Skin epidermis (tissue), 12 donors: ENCODE measurements around the gene PFKFB3.
"Not testable (repeated sequence)": the region's sequence is repeated elsewhere in the genome, so short reads cannot be mapped to it uniquely, and the experiment has no call there.

Experiments
- H3K27ac ChIP-seq, 21 experiments: fragments of 200-600 bp; sonication (generic) in 11 of 21; one replicate each; pipeline ENCODE4 v1.5.0; 2020; ENCODE audit warnings: mild to moderate bottlenecking in 3 of 21, inconsistent platforms in 2 of 21, moderate library complexity in 2 of 21
- H3K4me3 ChIP-seq, 7 experiments: fragments of 200-600 bp; sonication (generic) in 2 of 7; one replicate each; pipeline ENCODE4 v1.5.0; 2020; ENCODE audit warnings: inconsistent platforms in 2 of 7, mild to moderate bottlenecking in 2 of 7, moderate library complexity in 1 of 7

Gene PFKFB3

DNA sequence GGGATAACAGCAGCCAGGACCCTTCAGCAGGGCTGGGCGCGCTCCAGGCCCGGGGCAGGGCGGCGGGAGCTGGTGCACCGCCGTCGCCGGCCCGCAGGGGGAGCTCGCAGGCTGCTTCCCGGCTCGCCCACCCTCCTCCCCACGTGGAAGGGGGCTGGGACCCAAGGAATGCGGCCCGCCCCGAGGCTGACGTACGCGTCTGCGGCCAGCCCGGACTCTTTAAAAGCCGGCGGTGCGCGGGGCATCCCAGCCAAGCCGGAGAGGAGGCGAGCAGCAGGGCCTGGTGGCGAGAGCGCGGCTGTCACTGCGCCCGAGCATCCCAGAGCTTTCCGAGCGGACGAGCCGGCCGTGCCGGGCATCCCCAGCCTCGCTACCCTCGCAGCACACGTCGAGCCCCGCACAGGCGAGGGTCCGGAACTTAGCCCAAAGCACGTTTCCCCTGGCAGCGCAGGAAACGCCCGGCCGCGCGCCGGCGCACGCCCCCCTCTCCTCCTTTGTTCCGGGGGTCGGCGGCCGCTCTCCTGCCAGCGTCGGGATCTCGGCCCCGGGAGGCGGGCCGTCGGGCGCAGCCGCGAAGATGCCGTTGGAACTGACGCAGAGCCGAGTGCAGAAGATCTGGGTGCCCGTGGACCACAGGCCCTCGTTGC lies at the start of gene PFKFB3:
PFKFB3 (plus strand) TSS at position 249 of the 647 bp plus-strand sequence; CDS start at position 578, 329 bp downstream.
- H3K4me3 ChIP-seq, result peak within 1 kb of the TSS; percentile 65 to 92 (median 80)
- H3K27ac ChIP-seq, result peak within 1 kb of the TSS; percentile 52 to 94 (median 84)

DNA sequence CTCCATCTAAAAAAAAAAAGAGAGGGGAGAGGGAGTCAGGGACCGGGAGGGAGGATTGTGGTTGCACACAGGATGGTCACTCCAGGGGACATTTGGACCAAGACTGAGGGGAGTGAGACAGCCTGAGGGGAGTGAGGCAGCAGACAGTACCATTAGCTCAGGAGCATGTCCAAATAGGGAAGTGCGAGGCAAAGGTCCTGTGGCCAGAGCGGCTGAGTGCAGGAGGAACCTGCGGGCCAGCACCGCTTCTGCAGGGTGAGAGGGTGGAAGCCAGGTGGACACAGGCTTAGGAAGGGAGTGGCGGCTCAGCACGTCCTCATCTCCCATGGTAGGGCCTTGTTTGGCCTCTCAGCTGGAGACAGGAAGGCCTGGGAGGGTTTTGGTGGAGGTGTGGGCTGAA lies 48.9 kb upstream of the PFKFB3 start:
- H3K27ac ChIP-seq, result no peak overlapping the region
- H3K4me3 ChIP-seq, result no peak overlapping the region

DNA sequence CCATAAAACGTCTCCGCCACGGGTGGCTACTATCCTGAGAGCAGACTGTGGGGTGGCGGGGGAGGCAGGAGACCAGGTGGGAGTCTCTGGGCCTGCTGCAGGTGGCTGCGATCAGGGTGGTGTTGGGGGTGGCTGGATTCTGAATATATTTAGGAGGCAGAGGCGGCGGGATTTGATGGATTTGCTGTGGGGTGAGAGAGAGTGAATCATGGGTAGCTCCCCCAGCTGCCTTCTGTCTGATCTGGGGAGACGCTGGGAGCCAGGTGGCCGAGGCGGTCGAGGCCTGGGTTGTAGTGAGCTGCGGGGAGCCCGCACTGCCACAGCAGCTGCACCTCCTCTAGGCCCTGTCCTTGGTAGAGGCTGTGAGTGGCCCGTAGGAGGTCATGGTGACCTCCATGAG lies 48.2 kb upstream of the PFKFB3 start:
- no peak overlapping the region for H3K27ac ChIP-seq
- H3K4me3 ChIP-seq, result no peak overlapping the region

DNA sequence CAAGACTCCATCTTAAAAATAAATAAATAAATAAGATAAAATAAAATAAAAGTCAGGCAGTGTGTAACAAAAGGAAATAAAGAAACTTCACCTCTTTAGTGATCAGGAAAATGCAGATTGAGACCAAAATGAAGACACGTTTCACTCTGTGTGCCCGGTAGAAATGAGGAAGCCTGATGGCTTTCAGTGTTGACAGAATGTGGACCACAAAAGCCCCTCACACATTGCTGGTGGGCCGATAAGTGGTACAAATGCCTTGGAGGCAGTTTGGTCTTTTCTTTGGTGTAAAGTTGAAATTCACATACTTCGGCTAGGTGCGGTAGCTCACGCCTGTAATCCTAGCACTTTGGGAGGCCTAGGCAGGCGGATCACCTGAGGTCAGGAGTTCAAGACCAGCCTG lies 44.5 kb upstream of the PFKFB3 start:
- H3K4me3 ChIP-seq, result no peak overlapping the region
- H3K27ac ChIP-seq, result peak overlapping the region in 15 of 21 experiments; percentile 3 to 82 (median 65)

DNA sequence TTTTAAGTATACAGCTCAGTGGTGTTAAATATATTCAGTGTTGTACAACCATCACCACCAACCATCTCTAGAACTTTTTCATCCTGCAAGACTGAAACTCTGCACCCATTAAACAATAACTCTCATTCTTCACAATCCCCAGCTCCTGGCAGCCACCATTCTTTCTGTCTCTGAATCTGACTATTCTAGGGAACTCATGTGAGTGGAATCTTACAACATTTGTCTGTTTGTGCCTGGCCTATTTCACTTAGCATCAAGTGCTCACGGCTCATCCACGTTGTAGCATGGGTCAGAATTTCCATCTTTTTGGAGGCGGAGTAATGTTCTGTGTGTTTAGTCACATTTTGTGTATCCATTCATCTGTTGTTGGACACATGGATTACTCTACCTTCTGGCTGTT lies 40.8 kb upstream of the PFKFB3 start:
- Histone ChIP-seq H3K4me3 (no peak overlapping the region), H3K27ac (peak overlapping the region in 1 of 21 experiments; percentile 93)

GRCh38 chr10:6162589-6163356 lies 40.0 kb upstream of the PFKFB3 start:
- H3K4me3 ChIP-seq, result peak overlapping the region; percentile 27 to 76 (median 65)
- peak overlapping the region in 18 of 21 experiments; percentile 60 to 96 (median 93) for H3K27ac ChIP-seq

DNA sequence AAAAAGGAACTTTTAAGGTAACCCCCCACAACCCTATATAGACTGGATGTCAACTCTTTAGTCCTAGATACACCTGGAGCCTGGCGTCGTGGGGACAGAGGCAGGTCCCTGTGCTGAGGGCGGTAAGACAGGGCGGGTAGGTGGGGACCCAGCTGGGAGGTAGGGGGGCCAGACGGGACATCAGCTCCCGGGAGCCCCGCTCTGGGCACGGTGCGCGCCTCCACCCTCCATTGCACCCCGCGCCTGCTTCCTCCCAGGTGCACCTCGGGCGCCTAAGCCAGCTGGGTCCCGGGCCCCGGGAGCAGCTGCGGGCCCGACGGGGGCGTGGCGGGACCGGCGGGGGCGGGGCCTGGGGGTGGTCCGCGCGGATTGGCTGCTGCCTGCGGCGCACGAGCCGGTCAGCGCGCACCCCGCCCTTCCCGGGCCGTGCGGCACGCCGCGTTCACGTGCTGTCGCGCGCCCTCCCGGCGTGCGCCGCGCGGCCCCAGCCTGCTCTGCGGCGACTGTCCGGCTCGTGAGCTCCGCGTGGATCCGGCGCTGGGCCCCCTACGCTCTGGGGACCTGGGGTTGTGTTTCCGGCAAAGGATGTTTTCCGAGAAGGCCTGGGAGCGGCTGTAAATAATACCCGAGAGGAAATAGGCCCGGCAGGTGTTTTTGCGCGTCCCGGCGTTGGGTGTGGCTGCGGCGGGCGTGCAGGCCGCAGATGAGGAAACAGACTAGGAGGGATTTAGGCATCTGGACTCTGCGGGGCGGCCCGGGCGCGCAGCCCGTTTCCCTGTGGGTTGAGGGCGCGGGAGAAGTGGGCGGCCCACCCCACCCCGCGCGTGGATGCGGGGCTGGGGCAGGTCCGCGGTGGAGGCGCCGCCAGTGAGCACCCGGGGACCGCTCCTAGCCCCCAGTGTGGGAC lies 39.1 kb upstream of the PFKFB3 start:
- H3K27ac ChIP-seq, result peak overlapping the region; percentile 51 to 97 (median 93)

DNA sequence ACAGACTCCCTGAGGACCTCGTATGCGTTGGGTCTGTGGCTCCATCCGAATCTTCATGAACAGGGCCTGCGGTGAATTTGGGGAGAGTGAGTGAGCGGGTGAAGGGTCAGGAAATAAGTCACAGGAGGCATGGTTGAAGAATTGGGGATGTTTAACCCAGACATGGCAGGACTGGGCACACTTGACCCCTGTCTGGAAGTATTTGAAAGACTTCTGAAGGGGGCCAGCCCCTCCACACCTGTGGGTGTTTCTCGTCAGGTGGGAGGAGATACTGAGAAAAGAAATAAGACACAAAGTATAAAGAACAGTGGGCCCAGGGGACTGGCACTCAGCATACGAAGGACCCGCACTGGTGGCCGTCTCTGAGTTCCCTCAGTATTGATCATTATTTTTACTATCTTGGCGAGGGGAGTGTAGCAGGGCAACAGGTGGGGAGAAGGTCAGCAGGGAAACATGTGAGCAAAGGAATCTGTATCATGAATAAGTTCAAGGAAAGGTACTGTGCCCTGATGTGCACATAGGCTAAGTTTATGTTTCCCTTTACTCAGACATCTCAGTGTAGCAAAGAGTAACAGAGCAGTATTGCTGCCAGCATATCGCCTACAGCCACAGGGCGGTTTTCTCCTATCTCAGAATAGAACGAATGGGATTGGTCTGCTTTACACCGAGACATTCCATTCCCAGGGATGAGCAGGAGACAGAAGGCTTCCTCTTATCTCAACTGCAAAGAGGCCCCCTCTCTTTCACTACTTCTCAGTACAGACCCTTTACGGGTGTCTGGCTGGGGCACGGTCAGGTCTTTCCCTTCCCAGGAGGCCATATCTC lies 38.2 kb upstream of the PFKFB3 start:
- peak overlapping the region; percentile 51 to 97 (median 93) for H3K27ac ChIP-seq
- H3K4me3 ChIP-seq, result peak overlapping the region; percentile 56 to 76 (median 65)

More for the DNA sequence above, 39.1 kb upstream of the PFKFB3 start:
- peak overlapping the region; percentile 56 to 76 (median 65) for H3K4me3 ChIP-seq

DNA sequence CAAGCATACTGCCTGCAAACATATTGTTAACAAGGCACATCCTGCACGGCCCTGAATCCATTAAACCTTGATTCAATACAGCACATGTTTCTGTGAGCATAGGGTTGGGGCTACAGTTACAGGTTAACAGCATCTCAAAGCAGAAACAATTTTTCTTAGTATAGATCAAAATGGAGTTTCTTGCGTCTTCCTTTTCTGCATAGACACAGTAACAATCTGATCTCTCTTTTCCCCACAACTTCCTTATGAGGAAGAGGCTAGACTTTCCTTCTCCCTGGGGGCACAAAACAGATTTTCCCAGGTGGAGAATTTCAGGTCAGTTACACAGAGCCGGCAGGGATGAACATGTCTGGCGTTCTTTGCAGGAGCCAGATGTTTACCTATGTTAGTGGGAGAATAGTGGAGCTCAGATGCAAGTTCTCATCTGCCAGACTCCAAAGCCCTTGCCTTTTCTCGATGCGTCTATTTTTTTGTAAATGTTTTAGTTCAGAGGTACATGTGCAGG lies 37.5 kb upstream of the PFKFB3 start:
- peak overlapping the region in 3 of 21 experiments; percentile 93 to 97 (median 94) for H3K27ac ChIP-seq
- H3K4me3 ChIP-seq, result peak overlapping the region in 1 of 7 experiments; percentile 76

DNA sequence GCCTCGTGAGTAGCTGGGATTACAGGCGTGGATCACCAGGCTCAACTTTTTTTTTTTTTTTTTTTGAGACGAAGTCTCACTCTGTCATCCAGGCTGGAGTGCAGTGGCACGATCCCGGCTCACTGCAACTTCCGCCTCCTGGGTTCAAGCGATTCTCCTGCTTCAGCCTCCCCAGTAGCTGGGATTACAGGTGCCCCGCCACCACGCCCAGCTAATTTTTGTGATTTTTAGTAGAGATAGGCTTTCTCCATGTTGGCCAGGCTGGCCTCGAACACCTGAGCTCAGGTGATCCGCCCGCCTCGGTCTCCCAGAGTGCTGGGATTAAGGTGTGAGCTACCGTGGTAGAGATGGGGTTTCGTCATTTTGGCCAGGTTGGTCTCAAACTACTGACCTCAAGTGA lies 36.8 kb upstream of the PFKFB3 start:
- H3K27ac ChIP-seq, H3K4me3 ChIP-seq: not testable (repeated sequence)

DNA sequence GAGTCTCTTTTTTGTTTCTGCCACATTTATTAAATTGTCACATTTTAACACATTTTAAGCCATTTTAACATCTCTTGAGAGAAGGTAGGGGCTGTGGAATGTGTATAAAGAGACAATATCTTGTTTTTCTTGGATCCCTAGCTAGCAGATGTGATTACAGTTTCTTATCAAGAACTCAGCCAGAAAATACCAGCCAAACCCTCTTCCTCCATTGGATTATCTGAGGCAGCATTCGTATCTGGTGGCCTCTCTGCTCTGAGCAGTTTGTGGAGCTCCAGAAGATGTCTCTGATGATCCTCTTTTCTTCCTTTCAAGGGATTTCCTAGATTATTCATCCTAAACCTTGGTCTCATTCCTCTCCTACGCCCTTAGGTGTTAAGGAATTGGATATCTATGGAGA lies 35.3 kb upstream of the PFKFB3 start:
- Histone ChIP-seq H3K27ac (peak overlapping the region in 4 of 21 experiments; percentile 1 to 33 (median 24)), H3K4me3 (no peak overlapping the region)

GRCh38 chr10:6168084-6168483 lies 34.6 kb upstream of the PFKFB3 start:
- no peak overlapping the region for H3K4me3 ChIP-seq
- H3K27ac ChIP-seq, result peak overlapping the region in 4 of 21 experiments; percentile 18 to 33 (median 31)

DNA sequence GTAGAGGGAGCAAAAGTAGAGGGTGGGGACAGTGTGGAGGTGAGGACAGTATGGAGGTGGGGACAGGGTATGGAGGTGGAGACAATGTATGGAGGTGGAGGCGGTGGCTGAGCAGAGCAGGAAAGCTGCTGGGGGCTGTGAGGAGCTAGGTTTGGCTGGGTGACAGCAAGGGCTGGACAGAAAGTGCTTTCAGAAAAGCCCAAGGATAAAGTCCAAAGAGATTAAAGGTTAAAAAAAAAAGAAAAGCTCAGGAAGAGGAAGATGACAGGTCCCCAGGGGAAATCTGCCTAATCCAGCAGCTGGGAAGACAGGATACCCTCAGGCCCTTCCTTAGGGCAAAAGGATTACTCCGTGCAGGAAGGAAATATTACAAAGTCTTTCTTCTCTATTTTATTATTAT lies 32.1 kb upstream of the PFKFB3 start:
- Histone ChIP-seq H3K4me3 (no peak overlapping the region), H3K27ac (peak overlapping the region in 4 of 21 experiments; percentile 30 to 71 (median 38))

DNA sequence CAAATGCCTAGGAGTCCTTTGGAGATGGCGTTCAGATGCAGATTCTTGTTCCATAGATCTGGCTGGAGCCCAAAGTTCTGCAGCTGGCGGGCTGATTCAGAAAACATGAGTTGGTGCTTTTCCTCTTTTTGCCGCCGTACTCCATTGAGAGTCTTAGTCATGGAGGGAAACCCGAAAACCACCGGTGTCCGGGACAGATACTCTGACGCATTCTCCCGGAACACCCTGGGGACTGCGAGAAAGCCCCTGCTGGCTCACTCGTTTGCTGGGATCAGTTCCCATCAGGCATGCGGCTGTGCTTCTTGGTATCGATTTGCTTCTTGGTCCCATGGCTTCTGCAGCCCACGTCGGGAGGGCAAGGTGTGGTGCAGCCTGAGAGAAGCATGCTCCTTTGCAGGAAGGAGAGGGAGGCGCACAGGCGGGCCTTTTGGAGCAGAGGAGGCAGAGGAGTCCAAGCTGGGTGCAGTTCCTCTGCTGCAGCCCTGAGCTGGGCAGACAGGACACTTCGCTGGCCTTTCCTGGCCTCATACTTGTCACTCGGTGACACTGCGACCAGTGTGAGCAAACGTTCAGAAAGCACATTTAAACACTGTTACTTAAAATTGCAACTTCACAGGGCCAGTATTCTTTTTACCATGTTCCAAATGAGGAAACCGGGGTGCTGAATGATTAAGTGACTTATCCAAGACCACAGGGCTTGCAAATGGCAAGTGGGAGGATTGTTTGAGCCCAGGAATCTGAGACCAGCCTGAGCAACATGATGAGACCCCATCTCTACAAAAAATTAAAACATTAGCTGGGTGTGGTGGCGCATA lies 30.6 kb upstream of the PFKFB3 start:
- no peak overlapping the region for H3K4me3 ChIP-seq
- H3K27ac ChIP-seq, result peak overlapping the region in 16 of 21 experiments; percentile 5 to 73 (median 46)

DNA sequence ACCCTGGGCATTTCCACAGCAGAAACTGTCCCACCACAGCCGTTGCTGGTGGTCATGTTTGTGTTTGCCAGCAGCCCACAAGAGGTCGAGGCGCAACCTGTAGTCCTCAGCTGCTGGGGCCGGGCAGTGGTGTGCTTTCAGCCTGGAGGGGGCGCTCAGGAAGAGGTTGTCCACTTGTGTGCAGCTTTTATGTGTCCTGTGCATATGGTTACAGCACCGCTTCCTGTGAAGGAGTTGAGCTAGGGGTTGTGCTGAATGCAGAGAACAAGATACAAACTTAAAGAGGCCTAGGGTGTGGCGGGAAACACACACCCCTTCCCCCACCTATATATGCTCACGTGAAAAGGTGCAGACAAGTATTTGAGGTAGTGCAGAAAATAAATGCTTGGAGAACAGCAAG lies 29.5 kb upstream of the PFKFB3 start:
- H3K27ac ChIP-seq, result peak overlapping the region in 3 of 21 experiments; percentile 21 to 73 (median 37)

DNA sequence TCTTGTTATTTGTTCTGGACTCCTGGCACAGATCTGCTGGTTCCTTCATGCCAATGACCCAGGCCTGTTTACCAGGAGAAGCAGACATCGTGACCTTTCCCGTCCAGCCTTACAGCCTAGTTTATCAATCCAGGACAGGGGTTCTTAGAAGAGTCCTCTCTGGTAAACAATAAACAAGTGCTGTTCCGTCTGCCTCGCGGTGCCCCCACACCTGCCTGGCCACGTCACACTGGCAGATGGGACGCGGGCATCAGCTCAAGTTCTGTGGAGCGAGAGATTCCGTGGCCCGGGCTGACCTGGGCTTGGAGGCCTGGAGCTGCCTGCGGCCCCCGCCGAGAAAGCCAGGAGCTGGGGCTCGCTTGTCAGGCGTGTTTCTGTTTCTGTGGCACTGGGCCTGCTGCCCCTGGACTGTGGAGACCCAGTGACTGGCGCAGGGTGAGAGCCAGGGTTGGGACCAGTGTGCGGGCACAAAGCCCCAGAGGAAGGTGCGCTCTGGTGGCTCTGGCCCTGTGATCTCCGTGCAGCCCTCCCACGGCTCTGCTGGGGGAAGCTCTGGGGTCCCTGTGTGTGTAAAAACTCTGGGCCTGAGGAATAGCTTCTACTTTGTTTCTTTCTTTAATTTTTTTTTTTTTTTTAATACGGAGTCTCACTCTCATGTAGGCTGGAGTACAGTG lies 28.4 kb upstream of the PFKFB3 start:
- Histone ChIP-seq H3K4me3 (no peak overlapping the region), H3K27ac (peak overlapping the region in 2 of 21 experiments; percentile 38 to 50)

More for the DNA sequence above, 29.5 kb upstream of the PFKFB3 start:
- H3K4me3 ChIP-seq, result no peak overlapping the region

GRCh38 chr10:6175329-6176055 lies 27.2 kb upstream of the PFKFB3 start:
- H3K27ac ChIP-seq, result peak overlapping the region in 1 of 21 experiments; percentile 50
- no peak overlapping the region for H3K4me3 ChIP-seq
